BLaER1 treated with 17β-estradiol and CSF1 and Interleukin-3, amounts not matched to agents 10 nM and 100 nM (cell line): Measurements from ENCODE around the gene EDN3.

Source experiments
- H3K27ac ChIP-seq, 11 experiments: shearing (Covaris generic); formaldehyde crosslinking; 2 replicates each; pipeline ENCODE4 v1.8.1; 2022
- H3K27me3 ChIP-seq, 11 experiments: shearing (Covaris generic); formaldehyde crosslinking; 2 replicates each; pipeline ENCODE4 v1.8.1; 2022
- H3K36me3 ChIP-seq, 11 experiments: shearing (Covaris generic); formaldehyde crosslinking; 2 replicates each; pipeline ENCODE4 v1.8.1; 2022
- H3K4me1 ChIP-seq, 10 experiments: shearing (Covaris generic); formaldehyde crosslinking; 2 replicates each; pipeline ENCODE4 v1.8.1; 2022
- H3K4me2 ChIP-seq, 11 experiments: shearing (Covaris generic); formaldehyde crosslinking; 2 replicates each; pipeline ENCODE4 v1.8.1; 2022
- H3K4me3 ChIP-seq, 10 experiments: shearing (Covaris generic); formaldehyde crosslinking; 2 replicates each; pipeline ENCODE4 v1.8.1; 2022
- H3K9ac ChIP-seq, 11 experiments: shearing (Covaris generic); formaldehyde crosslinking; 2 replicates each; pipeline ENCODE4 v1.8.1; 2022
- H3K9me3 ChIP-seq, 11 experiments: shearing (Covaris generic); formaldehyde crosslinking; replicated peaks in 1 of 11; 2 replicates each; pipeline ENCODE4 v1.8.1; 2022
- H4K20me1 ChIP-seq, 11 experiments: shearing (Covaris generic); formaldehyde crosslinking; 2 replicates each; pipeline ENCODE4 v1.8.1; 2022
- Cebpa-rat ChIP-seq, 11 experiments: shearing (Covaris generic); IDR thresholded peaks; 2 replicates each; pipeline ENCODE4 v1.8.1; 2022

Gene EDN3

GRCh38 chr20:59269411-59270025, 30.9 kb upstream of the EDN3 start:
- Histone ChIP-seq H4K20me1 (no peaks in the 10 kb centered on the region), H3K27ac (no peak overlapping the region), H3K9me3 (no peaks in the 10 kb centered on the region), H3K9ac (no peak overlapping the region), H3K4me2 (peak overlapping the region in 8 of 11 experiments; percentile 8 to 46 (median 27); a peak in 13 of 22 replicates), H3K27me3 (no peaks in the 10 kb centered on the region), H3K36me3 (no peaks in the 10 kb centered on the region), H3K4me1 (peaks cover 13 to 41% (median 29%) of the 10 kb centered on the region in 10 experiments), H3K4me3 (no peak overlapping the region)
- no peak for TF ChIP-seq Cebpa-rat (IDR thresholded peaks at IDR 0.05)

DNA sequence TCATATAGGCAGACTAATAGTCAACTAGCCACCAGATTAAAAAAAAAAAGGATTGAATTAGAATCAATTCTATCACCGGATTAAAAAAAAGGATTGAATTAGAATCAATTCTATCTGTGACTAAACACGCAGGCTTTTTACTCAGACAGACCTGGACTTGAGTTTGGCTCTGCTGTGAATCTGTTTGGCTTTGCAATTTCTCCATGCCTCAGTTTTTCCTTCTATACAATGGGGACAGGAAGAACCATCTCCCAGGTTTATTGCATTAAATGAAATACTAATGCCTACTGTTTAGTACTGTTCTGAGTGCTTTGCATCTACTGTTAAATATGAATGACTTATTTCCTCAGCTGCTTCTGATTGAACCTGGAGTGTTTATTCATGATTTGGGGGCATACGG, 30.0 kb upstream of the EDN3 start:
- peaks cover 17 to 43% (median 37%) of the 10 kb centered on the region in 10 experiments for H3K4me1 ChIP-seq
- H4K20me1 ChIP-seq: no peaks in the 10 kb centered on the region
- H3K27me3 ChIP-seq: no peaks in the 10 kb centered on the region
- no peaks in the 10 kb centered on the region for H3K9me3 ChIP-seq
- 0 out of 22 replicates have a peak overlapping the region, but pooled peaks of 1 of the 11 experiments have one; percentile 46 for H3K4me2 ChIP-seq
- no peak overlapping the region for H3K9ac ChIP-seq
- no peak for TF ChIP-seq Cebpa-rat (IDR thresholded peaks at IDR 0.05)
- no peak overlapping the region for H3K4me3 ChIP-seq
- no peaks in the 10 kb centered on the region for H3K36me3 ChIP-seq
- no peak overlapping the region for H3K27ac ChIP-seq

- Histone ChIP-seq H3K36me3 (no peaks in the 10 kb centered on the region), H3K9me3 (no peaks in the 10 kb centered on the region), H3K4me3 (peak overlapping the region in 2 of 10 experiments; percentile 3 to 5; a peak in 3 of 20 replicates), H3K4me1 (peaks cover 22 to 77% (median 71%) of the 10 kb centered on the region in 10 experiments), H3K4me2 (peak overlapping the region; percentile 66 to 88 (median 84)), H4K20me1 (no peaks in the 10 kb centered on the region), H3K27ac (peak overlapping the region in 9 of 11 experiments; percentile 36 to 62 (median 40); a peak in 15 of 22 replicates), H3K27me3 (no peaks in the 10 kb centered on the region), H3K9ac (peak overlapping the region in 6 of 11 experiments; percentile 12 to 45 (median 38); a peak in 9 of 22 replicates)
- TF ChIP-seq Cebpa-rat (IDR thresholded peaks at IDR 0.05): no peak
Observed at GRCh38 chr20:59273739-59274357, 26.6 kb upstream of the EDN3 start.

DNA sequence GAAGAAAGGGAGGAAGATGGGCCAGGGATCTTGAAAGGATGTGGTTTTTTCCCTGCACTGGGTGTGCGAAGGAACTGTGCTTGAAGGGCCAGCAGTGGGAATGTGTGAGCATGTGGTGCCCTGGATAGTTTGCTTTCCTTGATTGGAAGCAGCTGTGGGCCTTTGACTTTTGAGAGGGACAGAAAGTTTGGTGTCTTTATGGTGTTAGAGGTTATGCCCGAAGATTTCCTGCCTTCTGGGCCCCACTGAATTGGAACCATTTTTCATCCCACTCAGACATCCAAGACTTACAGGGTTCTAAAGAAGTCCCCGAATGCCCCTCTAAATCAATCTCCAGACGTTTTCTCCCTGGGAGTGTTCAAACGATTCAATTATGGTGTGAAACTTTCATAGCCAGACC, 23.5 kb upstream of the EDN3 start:
- Histone ChIP-seq H3K9ac (no peak overlapping the region), H4K20me1 (no peaks in the 10 kb centered on the region), H3K27me3 (no peaks in the 10 kb centered on the region), H3K4me2 (peak overlapping the region; percentile 28 to 88 (median 77)), H3K36me3 (no peaks in the 10 kb centered on the region), H3K27ac (no peak overlapping the region), H3K4me1 (peaks cover 26 to 76% (median 69%) of the 10 kb centered on the region in 10 experiments), H3K4me3 (no peak overlapping the region), H3K9me3 (no peaks in the 10 kb centered on the region)
- TF ChIP-seq Cebpa-rat (IDR thresholded peaks at IDR 0.05): no peak

GRCh38 chr20:59284470-59284869, 15.9 kb upstream of the EDN3 start:
- no peaks in the 10 kb centered on the region for H3K36me3 ChIP-seq
- H3K4me1 ChIP-seq: peaks cover 0 to 7% (median under 1%) of the 10 kb centered on the region in 10 experiments; a peak in 7 of 20 replicates
- no peak for TF ChIP-seq Cebpa-rat (IDR thresholded peaks at IDR 0.05)
- no peaks in the 10 kb centered on the region for H4K20me1 ChIP-seq
- H3K4me2 ChIP-seq: no peak overlapping the region
- H3K9me3 ChIP-seq: peaks cover 0 to 14% (median 11%) of the 10 kb centered on the region in 11 experiments; a peak in 11 of 22 replicates
- H3K4me3 ChIP-seq: no peak overlapping the region
- no peaks in the 10 kb centered on the region for H3K27me3 ChIP-seq
- H3K27ac ChIP-seq: no peak overlapping the region
- no peak overlapping the region for H3K9ac ChIP-seq

DNA sequence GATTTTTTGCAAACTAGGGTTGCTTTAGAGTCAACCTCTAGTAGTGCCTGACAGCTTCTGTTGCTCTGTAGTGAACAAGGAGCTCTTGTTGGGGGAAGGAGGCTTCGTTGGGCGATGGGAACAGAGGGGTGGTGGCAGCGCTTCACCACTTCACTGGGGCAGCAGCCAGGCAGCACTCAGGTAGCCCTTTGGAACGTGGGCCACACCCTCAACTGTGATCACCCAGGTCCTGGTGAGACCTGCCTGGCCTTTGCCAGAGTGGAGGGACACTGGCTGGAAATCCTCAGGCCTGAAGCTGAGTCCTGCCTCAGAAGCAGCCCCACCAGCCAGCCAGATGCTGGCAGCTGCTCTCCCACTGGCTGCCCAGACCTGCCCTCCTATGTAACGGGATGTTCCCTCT, 10.4 kb upstream of the EDN3 start:
- Histone ChIP-seq H3K9me3 (peaks cover 0 to 11% (median 9%) of the 10 kb centered on the region in 11 experiments; a peak in 11 of 22 replicates), H3K4me3 (no peak overlapping the region), H3K27ac (no peak overlapping the region), H3K36me3 (no peaks in the 10 kb centered on the region), H3K4me1 (no peaks in the 10 kb centered on the region), H4K20me1 (no peaks in the 10 kb centered on the region), H3K9ac (no peak overlapping the region), H3K27me3 (no peaks in the 10 kb centered on the region), H3K4me2 (no peak overlapping the region)
- TF ChIP-seq Cebpa-rat (IDR thresholded peaks at IDR 0.05): no peak

DNA sequence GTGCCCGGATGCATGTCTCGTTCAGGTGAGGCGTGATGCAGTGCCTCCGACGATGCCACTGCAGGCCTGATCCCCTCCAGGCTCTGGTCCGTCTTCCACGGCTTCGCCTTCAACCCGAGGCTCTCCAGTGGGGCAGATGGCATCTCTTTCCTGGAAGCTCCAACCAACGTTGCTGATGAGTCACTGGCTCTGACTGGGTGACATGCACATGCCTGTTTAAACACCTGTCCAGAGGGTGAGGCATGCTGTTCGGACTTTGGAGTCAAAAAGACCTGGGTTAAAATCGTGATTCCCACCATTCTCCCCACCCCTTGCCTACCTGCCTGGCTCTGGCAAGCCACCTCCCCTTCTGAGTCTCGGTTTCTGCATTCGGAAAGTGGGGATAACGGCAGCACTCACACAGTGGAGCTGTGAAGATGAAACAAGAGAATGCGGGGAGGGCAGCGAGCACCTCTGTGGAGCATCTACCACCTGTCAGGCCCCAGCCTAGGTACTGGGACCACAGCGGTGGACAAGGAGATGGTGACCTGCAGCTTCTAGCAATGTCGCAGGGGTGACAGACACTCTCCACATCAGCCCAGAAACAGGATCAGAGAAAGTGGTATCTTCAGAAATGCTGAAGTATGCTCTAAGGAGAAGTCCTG, 8.5 kb upstream of the EDN3 start:
- no peaks in the 10 kb centered on the region for H3K36me3 ChIP-seq
- no peak overlapping the region for H3K27ac ChIP-seq
- H3K9me3 ChIP-seq: no peaks in the 10 kb centered on the region
- TF ChIP-seq Cebpa-rat (IDR thresholded peaks at IDR 0.05): no peak
- H4K20me1 ChIP-seq: no peaks in the 10 kb centered on the region
- H3K4me2 ChIP-seq: no peak overlapping the region
- H3K4me1 ChIP-seq: no peaks in the 10 kb centered on the region
- H3K27me3 ChIP-seq: no peaks in the 10 kb centered on the region
- no peak overlapping the region for H3K4me3 ChIP-seq
- H3K9ac ChIP-seq: no peak overlapping the region

DNA sequence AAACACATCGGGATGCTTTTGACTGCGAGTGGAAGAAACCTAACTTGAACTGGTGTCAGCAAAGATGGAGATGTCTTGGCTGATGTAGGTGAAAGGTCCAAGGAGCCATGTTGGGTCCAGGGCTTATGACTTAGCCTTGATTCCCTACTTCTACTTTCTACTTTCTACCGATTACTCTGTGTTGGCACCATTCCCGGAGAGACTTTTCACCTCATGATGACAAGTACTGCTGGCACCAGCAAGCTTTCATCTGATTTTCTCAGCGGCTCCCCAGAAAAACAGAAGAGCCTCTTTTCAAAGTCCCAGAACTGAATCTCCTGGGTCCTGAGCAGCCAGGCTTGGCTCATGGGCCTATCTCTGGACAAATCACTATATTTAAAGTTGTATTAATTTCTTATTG, 4.9 kb upstream of the EDN3 start:
- no peaks in the 10 kb centered on the region; a peak in 1 of 22 replicates for H3K27me3 ChIP-seq

GRCh38 chr20:59297686-59298085, 2.7 kb upstream of the EDN3 start:
- Histone ChIP-seq H3K9me3 (peaks cover 0 to 5% (median 0%) of the 10 kb centered on the region in 11 experiments; a peak in 1 of 22 replicates), H3K9ac (no peak overlapping the region), H3K4me3 (no peak overlapping the region), H3K27ac (no peak overlapping the region), H3K4me2 (no peak overlapping the region), H3K27me3 (peaks cover 0 to 7% (median 0%) of the 10 kb centered on the region in 11 experiments; a peak in 3 of 22 replicates), H3K36me3 (no peaks in the 10 kb centered on the region), H3K4me1 (peaks cover 0 to 6% (median 0%) of the 10 kb centered on the region in 10 experiments; a peak in 2 of 20 replicates), H4K20me1 (no peaks in the 10 kb centered on the region)
- TF ChIP-seq Cebpa-rat (IDR thresholded peaks at IDR 0.05): no peak

More for the DNA sequence above, 4.9 kb upstream of the EDN3 start:
- no peak for TF ChIP-seq Cebpa-rat (IDR thresholded peaks at IDR 0.05)
- Histone ChIP-seq H3K27ac (no peak overlapping the region), H3K4me3 (no peak overlapping the region), H4K20me1 (no peaks in the 10 kb centered on the region), H3K9ac (no peak overlapping the region), H3K4me1 (no peaks in the 10 kb centered on the region), H3K9me3 (peaks cover 0 to 2% (median 0%) of the 10 kb centered on the region in 11 experiments; a peak in 1 of 22 replicates), H3K4me2 (no peak overlapping the region), H3K36me3 (no peaks in the 10 kb centered on the region)
